Effector memory CD8-positive, alpha-beta T cell (primary cell): ENCODE data around the gene RBM19.

Experiments used
- ATAC-seq: fragments of 150-1000 bp; cut with Tn5 transposase; replicated peaks from 2 replicates; pipeline ENCODE4 v1.10.0; 2021; ENCODE audit warnings: mild to moderate bottlenecking, moderate library complexity
- DNase-seq, 3 experiments: peaks; one replicate each; pipeline ENCODE4 v3.0.0; 2021
- H3K27ac Mint-ChIP-seq, 2 donors: one replicate each; pipeline ENCODE4 v1.8.0; 2022; ENCODE audit warnings: mild to moderate bottlenecking in 2 of 2, mixed read lengths in 2 of 2, moderate library complexity in 2 of 2
- H3K27me3 Mint-ChIP-seq, 2 donors: one replicate each; pipeline ENCODE4 v1.8.0; 2022; ENCODE audit warnings: mixed read lengths in 2 of 2
- H3K36me3 Mint-ChIP-seq: one replicate; pipeline ENCODE4 v1.8.0; 2022; ENCODE audit warnings: mild to moderate bottlenecking, moderate library complexity, mixed read lengths; ENCODE audit not compliant: insufficient read depth
- H3K4me1 Mint-ChIP-seq, 2 donors: one replicate each; pipeline ENCODE4 v1.8.0; 2022; ENCODE audit warnings: low read depth in 2 of 2, mixed read lengths in 2 of 2
- H3K4me3 Mint-ChIP-seq, 2 donors: one replicate each; pipeline ENCODE4 v1.8.0; 2022; ENCODE audit warnings: mild to moderate bottlenecking in 2 of 2, mixed read lengths in 2 of 2, moderate library complexity in 2 of 2
- H3K9me3 Mint-ChIP-seq, 2 donors: one replicate each; pipeline ENCODE4 v1.8.0; 2022; ENCODE audit warnings: mixed read lengths in 2 of 2

Gene RBM19

DNA sequence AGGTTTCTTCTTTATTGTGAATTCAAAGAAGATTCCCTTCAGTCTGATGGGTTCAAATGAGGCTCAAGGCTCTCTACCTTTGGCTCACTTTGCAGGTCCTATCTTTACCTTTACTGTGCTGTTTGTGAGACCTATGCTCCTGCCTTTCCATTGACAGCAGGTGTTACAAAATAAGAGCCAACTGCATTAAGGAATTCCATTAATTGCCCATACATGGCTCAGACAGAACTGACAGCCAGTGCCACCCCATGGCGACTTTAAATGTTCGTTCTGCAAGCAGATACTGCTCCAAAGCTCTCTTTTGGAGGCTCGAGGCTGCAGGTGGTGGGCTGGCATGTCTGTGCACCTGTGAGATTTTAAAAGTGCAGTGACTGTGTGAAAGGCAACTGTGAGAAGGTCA lies 44.7 kb downstream of the RBM19 start:
- Mint-ChIP-seq H3K4me1 (no peaks in the 10 kb centered on the region), H3K9me3 (no peaks in the 10 kb centered on the region), H3K4me3 (no peak overlapping the region), H3K27me3 (no peaks in the 10 kb centered on the region), H3K27ac (no peak overlapping the region), H3K36me3 (peaks cover 32% of the 10 kb centered on the region)
- ATAC-seq = no peak
- DNase-seq = no peak

DNA sequence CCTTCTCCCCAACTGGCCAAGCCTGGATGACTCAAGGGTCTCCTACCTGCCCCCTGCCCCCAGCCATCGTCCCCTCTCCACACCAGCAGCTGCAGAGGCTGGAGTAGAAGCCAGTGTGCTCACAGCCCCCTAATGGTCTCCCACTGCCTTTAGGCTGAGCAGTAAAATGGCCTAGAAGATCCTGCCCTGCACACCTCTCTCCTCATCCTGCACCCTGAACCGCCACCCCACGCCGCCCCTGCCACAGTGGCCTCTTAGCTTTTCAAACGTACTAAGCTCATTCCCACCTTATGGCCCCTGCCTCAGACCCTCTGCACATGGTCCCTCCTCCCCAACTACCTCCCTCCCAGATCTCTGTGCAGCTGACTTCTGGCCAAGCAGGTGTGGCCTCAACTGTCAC lies 46.3 kb downstream of the RBM19 start:
- no peaks in the 10 kb centered on the region for H3K4me1 Mint-ChIP-seq
- H3K4me3 Mint-ChIP-seq = no peak overlapping the region
- H3K9me3 Mint-ChIP-seq = no peaks in the 10 kb centered on the region
- peak overlapping the region; percentile 46 to 60 for H3K27ac Mint-ChIP-seq
- peaks cover 25% of the 10 kb centered on the region for H3K36me3 Mint-ChIP-seq
- H3K27me3 Mint-ChIP-seq = no peaks in the 10 kb centered on the region
- no peak for ATAC-seq
- DNase-seq = no peak

DNA sequence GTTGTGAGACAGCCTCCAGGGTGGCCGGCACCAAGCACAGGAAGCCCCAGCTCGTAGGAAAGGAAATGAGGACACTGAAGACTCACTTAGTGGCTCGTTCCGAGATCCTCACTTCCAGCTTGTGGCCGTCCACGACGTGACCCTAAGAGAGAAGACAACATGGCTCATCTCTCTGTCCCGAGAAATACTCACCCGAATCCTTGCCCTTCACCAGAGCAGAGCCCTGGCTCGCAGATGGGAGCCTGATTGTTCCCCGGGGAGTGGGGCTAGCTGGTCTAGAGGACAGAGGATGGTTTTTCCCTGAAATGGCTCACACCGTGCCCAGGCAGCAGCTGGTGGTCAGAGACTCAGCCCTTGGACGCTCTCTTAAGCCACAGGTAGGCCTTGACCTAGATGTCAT lies 47.8 kb downstream of the RBM19 start:
- DNase-seq (no peak), ATAC-seq (no peak)
- no peaks in the 10 kb centered on the region for H3K27me3 Mint-ChIP-seq
- H3K27ac Mint-ChIP-seq = no peak overlapping the region
- H3K4me1 Mint-ChIP-seq = no peaks in the 10 kb centered on the region
- H3K36me3 Mint-ChIP-seq = peaks cover 20% of the 10 kb centered on the region
- H3K4me3 Mint-ChIP-seq = no peak overlapping the region
- no peaks in the 10 kb centered on the region for H3K9me3 Mint-ChIP-seq

DNA sequence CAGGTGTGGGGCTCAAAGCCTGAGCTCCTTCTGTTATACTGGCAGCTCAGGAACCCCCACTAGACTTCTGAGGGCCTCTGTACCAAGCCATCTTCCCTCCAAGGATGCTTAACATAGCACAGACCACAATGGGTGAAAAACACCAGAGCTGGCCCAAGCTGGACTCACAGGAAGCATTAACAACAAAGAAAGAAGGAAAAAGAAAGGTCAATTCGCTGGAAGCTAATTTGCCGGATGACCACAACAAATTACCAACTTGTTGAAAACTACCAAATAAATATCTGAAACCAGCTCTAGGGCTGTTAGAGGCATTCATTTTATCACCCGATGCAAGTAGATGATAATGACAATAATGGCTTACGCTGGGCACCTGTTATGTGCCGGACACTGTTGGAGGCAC lies 48.7 kb downstream of the RBM19 start:
- DNase-seq (no peak), ATAC-seq (no peak)
- Mint-ChIP-seq H3K4me1 (no peaks in the 10 kb centered on the region), H3K36me3 (peaks cover 20% of the 10 kb centered on the region), H3K27me3 (no peaks in the 10 kb centered on the region), H3K27ac (no peak overlapping the region), H3K9me3 (no peaks in the 10 kb centered on the region), H3K4me3 (no peak overlapping the region)

DNA sequence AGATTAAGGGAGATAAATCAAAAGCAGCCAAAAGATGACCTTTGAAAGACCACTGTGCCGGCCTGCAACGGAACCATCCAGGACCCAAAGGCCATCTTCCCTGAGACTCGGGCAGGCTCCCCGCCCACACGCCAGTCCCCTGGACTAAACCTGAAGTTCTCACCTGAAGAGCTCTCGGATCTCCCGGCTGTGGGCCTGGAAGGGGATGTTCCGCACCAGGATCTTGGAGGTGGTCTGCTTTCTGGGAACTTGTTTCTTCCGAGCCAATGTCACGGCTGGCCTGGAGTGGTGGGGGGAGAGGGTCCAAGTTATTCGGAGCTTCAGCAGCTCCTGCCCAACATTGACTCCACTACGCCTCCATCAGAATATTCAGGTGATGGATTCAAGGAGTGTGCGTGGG lies 51.3 kb downstream of the RBM19 start:
- no peak for ATAC-seq
- Mint-ChIP-seq H3K9me3 (no peaks in the 10 kb centered on the region), H3K4me3 (no peak overlapping the region), H3K4me1 (peaks cover 0 to 2% of the 10 kb centered on the region in 2 donors), H3K27me3 (no peaks in the 10 kb centered on the region), H3K27ac (no peak overlapping the region), H3K36me3 (peaks cover 17% of the 10 kb centered on the region)
- no peak for DNase-seq

DNA sequence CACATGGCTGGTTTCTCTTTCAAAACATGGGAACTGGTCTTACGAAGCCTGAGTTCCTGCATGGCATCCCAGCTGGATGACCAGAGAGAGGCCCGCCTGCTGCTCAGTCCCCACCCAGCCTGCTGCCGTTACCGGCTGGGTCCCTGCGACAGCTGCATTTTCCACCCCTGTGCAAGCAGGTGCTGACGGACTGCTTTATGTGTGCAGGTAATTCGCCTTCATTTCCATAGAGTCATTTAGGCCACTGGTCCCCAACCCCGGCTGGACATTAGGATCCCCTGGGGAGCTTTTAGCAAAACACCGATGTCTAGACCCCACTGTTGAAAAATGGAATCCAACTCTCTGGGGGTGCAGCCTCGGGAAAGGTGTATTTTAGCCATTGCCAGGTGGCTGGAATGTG lies 51.9 kb downstream of the RBM19 start:
- DNase-seq (no peak), ATAC-seq (no peak)
- Mint-ChIP-seq H3K4me3 (no peak overlapping the region), H3K27ac (no peak overlapping the region), H3K4me1 (peaks cover 0 to 2% of the 10 kb centered on the region in 2 donors), H3K9me3 (no peaks in the 10 kb centered on the region), H3K27me3 (no peaks in the 10 kb centered on the region), H3K36me3 (peaks cover 16% of the 10 kb centered on the region)

DNA sequence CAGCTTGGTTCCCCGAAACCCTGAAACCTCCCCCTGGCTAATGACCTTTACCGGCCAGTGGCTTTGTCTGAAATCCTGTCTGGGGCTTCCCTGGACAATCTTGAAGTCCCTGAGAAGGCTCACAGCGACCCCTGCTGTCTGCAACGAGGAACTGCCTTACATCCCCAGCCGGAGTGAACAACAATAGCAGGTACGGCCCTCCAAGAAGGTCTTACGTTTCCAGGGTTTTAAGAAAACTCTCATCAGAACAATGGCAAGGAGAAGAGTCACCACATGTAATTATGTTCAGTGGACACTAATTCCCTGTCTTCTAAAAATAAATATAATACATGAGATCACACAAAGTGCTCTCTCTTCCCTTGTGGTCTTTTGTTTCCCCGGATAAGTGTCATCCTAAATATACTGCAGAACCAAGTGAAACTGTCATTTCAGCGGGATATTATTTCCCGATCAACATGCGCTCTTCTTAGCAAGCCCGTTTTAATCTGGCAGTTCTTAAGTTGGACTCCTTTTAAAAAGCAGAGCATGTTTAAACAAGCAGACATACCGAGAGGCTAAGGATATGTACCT lies 53.3 kb downstream of the RBM19 start:
- ATAC-seq (no peak), DNase-seq (peak; percentile 17 to 43 (median 34))
- Mint-ChIP-seq H3K27me3 (no peaks in the 10 kb centered on the region), H3K9me3 (no peaks in the 10 kb centered on the region), H3K36me3 (peaks cover 19% of the 10 kb centered on the region), H3K4me1 (peaks cover 0 to 2% of the 10 kb centered on the region in 2 donors), H3K27ac (no peak overlapping the region), H3K4me3 (no peak overlapping the region)

DNA sequence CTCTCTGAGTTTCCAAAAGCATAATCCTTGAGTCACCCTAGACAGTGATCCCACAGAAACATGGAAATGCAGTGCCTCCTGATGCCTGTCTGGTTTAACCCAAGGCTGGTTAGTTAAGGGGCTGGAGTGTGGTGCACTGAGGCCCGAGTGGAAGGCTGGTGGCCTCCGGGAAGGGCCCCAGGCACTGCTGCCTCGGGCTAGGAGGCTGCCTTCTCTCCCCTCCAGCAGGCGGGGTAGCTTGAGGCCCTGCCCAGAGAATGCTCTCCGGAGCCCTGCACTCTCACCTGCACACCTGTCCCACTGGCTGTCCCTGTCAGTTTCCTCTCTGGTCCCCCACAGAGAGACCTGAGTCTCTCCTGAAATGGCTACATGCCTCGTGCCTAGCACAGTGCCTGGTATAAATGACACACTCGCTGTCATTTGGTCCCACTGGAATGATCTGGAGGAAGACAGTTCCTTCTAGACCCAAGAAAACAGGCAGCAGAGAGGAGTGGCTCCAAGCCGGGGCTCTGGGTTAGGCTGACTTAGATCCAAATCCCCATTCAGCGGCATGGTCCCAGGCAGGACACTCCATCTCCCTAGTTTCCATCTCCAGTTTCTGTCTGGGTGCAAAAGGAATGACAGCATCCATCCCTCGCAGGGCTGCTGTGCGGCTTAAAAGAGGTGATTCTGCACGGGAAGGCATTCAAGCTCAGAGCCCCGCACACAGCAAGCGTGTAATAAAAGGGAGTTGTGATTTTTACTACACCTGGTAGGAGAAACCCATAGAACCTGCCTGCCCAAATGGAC lies 54.0 kb downstream of the RBM19 start:
- H3K4me1 Mint-ChIP-seq = peaks cover 0 to 2% of the 10 kb centered on the region in 2 donors

DNA sequence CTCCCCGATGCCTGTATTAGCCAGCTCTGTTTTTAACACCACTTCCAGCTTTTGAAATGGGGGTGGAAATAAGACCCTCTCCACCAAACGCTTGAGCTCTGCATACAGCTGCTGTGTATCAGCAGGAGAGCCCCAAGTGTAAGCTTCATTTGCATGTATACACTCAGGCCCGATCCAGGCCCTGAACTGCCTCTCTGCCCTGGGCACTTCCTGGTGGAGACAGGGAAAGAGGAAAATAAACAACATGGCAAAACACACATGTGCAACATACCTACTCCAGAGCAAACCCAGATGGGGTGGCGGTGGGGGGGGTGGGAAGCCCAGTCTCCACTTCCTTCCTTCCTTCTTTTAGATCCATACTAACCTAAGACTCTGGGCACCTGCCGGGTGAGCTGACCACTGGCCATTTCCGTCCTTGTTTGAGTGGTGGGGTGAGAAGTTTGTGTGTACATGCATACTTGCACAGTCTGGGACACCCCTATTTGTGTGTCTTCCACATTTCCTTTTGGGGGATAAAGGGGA lies 55.3 kb downstream of the RBM19 start:
- DNase-seq (no peak), ATAC-seq (no peak)
- Mint-ChIP-seq H3K4me3 (no peak overlapping the region), H3K4me1 (peaks cover 0 to 3% of the 10 kb centered on the region in 2 donors), H3K27me3 (no peaks in the 10 kb centered on the region), H3K36me3 (peaks cover 16% of the 10 kb centered on the region), H3K9me3 (no peaks in the 10 kb centered on the region), H3K27ac (no peak overlapping the region)

More for the DNA sequence above, 54.0 kb downstream of the RBM19 start:
- no peak overlapping the region for H3K4me3 Mint-ChIP-seq
- no peaks in the 10 kb centered on the region for H3K27me3 Mint-ChIP-seq
- DNase-seq (no peak), ATAC-seq (no peak)
- no peak overlapping the region for H3K27ac Mint-ChIP-seq
- no peaks in the 10 kb centered on the region for H3K9me3 Mint-ChIP-seq
- peaks cover 18% of the 10 kb centered on the region for H3K36me3 Mint-ChIP-seq

DNA sequence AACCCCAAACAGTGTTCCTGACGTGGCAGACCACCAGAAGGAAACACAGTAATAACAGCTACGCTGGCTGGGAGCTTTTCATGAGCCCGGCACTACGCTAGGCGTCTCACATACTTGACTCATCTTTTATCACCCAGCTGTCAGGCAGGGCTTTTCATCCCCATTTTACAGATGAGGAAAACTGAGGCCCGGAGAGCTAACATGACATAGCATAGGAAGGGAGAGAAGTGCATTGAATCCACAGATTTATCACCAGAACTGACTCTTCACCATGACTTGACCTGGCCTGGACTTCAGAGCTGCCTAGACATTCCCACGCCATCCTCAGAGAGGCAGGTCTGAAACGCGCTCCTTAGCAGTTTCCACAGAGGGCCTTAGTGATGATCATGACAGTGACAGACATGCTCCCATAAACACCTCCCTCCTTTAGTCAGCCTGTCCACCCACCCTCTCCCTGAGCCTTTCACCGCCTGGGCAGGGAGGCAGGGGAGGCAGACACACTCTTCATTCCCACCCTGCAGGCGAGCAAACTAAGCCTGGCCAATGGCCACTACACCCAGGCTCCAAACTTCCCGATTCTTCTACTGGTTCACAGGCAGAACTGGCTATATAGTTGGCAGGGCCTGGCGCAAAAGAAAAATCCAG lies 56.2 kb downstream of the RBM19 start:
- Mint-ChIP-seq H3K4me1 (peaks cover 0 to 4% of the 10 kb centered on the region in 2 donors), H3K36me3 (peaks cover 16% of the 10 kb centered on the region), H3K4me3 (no peak overlapping the region), H3K27me3 (no peaks in the 10 kb centered on the region), H3K9me3 (no peaks in the 10 kb centered on the region), H3K27ac (no peak overlapping the region)
- no peak for ATAC-seq
- DNase-seq = no peak

DNA sequence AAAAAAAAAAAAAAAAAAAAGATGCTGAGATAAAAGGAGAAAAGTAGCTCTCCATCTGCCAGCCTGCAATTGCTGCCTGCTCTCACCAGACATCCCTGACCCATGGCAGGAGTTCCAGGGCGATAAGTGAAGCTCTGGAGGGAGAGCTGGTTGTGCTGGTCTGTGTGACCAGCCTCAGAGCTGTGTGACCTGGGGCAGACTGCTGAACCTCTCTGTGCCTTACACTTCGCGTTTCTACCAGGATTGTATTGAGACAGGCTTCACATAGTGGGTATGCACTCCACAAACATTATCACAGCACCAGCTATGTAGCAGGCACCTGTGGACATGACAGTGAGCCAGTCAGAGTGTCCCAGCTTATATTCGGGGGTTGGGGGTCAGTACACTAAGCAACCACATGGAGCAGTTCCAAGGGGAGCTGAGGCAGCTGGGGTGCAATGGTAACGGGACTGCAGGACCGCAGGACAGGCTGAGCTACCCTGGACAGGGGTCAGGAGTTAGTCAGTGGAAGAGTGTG lies 57.5 kb downstream of the RBM19 start:
- H3K36me3 Mint-ChIP-seq = peaks cover 12% of the 10 kb centered on the region
- H3K27me3 Mint-ChIP-seq = no peaks in the 10 kb centered on the region
- DNase-seq = no peak
- no peak overlapping the region for H3K4me3 Mint-ChIP-seq
- peaks cover 0 to 4% of the 10 kb centered on the region in 2 donors for H3K4me1 Mint-ChIP-seq
- H3K9me3 Mint-ChIP-seq = no peaks in the 10 kb centered on the region
- ATAC-seq = no peak
- H3K27ac Mint-ChIP-seq = no peak overlapping the region

DNA sequence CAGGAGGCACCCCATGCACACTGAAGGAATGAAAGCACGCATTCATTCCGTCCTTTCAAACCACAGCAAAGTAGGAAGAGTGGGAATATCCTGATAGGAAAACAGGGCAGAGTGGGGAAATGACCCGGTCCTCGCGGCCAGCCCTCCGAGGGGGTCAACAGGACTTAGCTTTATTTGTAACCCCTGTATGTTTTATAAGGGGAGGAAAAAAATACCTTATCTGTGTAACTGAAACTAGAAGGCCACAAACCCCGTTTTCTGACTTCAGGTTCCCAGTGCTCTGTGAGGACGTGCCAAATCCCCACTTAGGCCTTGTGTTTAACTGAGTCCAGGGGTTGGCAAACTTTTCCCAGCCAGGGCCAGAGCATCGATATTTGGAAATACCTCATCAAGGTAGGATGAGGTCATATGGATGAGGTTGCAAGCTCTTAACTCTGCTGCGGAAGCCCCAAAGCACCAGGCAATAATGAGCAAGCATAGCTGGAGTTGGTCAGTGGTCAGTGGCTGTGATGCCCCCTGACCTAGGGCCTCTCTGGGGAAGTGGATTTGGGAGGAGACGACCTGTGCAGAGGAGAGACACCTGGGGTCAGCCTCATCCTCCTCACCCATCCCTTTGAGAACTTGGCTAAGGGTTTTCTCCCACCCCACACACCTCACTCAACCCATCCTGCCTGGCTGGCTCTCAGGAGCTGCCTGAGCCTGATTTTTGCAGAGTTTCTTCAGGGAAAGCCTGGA lies 58.5 kb downstream of the RBM19 start:
- no peak for ATAC-seq
- no peak for DNase-seq
- H3K4me1 Mint-ChIP-seq = peaks cover 0 to 4% of the 10 kb centered on the region in 2 donors
- H3K36me3 Mint-ChIP-seq = peaks cover 12% of the 10 kb centered on the region
- no peaks in the 10 kb centered on the region for H3K9me3 Mint-ChIP-seq
- H3K27ac Mint-ChIP-seq = peak overlapping the region in 1 of 2 donors; percentile 71
- no peak overlapping the region for H3K4me3 Mint-ChIP-seq
- no peaks in the 10 kb centered on the region for H3K27me3 Mint-ChIP-seq
